KMS-11 (cell line): ENCODE measurements around the gene SNTG2.

Experiments
- H2AFZ ChIP-seq: fragments of 200-600 bp; sonication (generic); 2 replicates; pipeline ENCODE4 v1.6.1; 2016; ENCODE audit warnings: antibody characterized with exemption, mixed run types, low read depth
- H3K27ac ChIP-seq: fragments of 200-600 bp; sonication (generic); 2 replicates; pipeline ENCODE4 v1.6.1; 2016; ENCODE audit warnings: mild to moderate bottlenecking, mixed run types
- H3K27me3 ChIP-seq: fragments of 200-600 bp; sonication (generic); 2 replicates; pipeline ENCODE4 v1.6.1; 2017; ENCODE audit warnings: mild to moderate bottlenecking, low read depth, mixed run types, moderate library complexity; ENCODE audit not compliant: insufficient read depth
- H3K36me3 ChIP-seq: fragments of 200-600 bp; sonication (generic); 2 replicates; pipeline ENCODE4 v1.6.1; 2017; ENCODE audit warnings: mild to moderate bottlenecking, mixed run types; ENCODE audit not compliant: insufficient read depth
- H3K4me1 ChIP-seq: fragments of 200-600 bp; sonication (generic); 2 replicates; pipeline ENCODE4 v1.6.1; 2016; ENCODE audit warnings: mild to moderate bottlenecking, low read depth, mixed run types; ENCODE audit not compliant: poor library complexity, severe bottlenecking
- H3K4me2 ChIP-seq: fragments of 200-600 bp; sonication (generic); 2 replicates; pipeline ENCODE4 v1.7.0; 2016; ENCODE audit warnings: mild to moderate bottlenecking, mixed run types
- H3K4me3 ChIP-seq: fragments of 200-600 bp; sonication (generic); IDR thresholded peaks from 2 replicates; pipeline ENCODE4 v1.6.1; 2017; ENCODE audit warnings: low read depth, low read length, mixed read lengths; ENCODE audit not compliant: insufficient read depth
- H3K79me2 ChIP-seq: fragments of 200-600 bp; sonication (generic); 2 replicates; pipeline ENCODE4 v1.6.1; 2016; ENCODE audit warnings: low read depth, mixed run types; ENCODE audit not compliant: insufficient read depth
- H3K9ac ChIP-seq: fragments of 200-600 bp; sonication (generic); 2 replicates; pipeline ENCODE4 v1.6.1; 2016; ENCODE audit warnings: mild to moderate bottlenecking, mixed run types
- H4K20me1 ChIP-seq: fragments of 200-600 bp; sonication (generic); 2 replicates; pipeline ENCODE4 v1.6.1; 2016; ENCODE audit warnings: mild to moderate bottlenecking, mixed run types; ENCODE audit not compliant: insufficient read depth
- CTCF ChIP-seq: fragments of 200-600 bp; sonication (generic); conservative IDR thresholded peaks from 2 replicates; pipeline ENCODE4 v1.6.1; 2017; ENCODE audit warnings: low read depth, mild to moderate bottlenecking, antibody characterized with exemption, low read length, moderate library complexity, mixed read lengths

Gene SNTG2

GRCh38 chr2:1403565-1403964 is 452.9 kb downstream of the SNTG2 start:
- Histone ChIP-seq H3K36me3 (no peaks in the 10 kb centered on the region), H2AFZ (no peak overlapping the region), H3K9ac (no peak overlapping the region), H3K4me1 (no peaks in the 10 kb centered on the region), H3K27ac (no peak overlapping the region), H3K79me2 (no peaks in the 10 kb centered on the region), H4K20me1 (no peaks in the 10 kb centered on the region), H3K4me2 (no peak overlapping the region), H3K27me3 (no peaks in the 10 kb centered on the region), H3K4me3 (no peak overlapping the region)
- TF ChIP-seq CTCF = no peak

DNA sequence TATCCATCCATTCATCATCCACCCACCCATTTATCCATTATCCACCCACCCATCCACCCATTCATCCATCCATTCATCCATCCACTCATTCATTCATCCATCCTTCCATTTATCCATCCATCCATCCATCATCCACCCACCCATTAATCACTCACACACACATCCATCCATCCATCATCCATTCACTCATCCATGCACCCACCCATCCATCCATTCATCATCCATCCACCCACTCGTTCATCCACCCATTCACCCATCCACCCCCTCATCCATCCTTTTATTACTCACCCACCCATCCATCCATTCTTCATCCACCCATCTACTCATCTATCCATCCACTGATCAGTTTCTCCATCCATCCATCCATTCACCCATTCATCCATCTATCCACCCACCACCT is 454.5 kb downstream of the SNTG2 start:
- Histone ChIP-seq H2AFZ (no peak overlapping the region), H3K36me3 (no peaks in the 10 kb centered on the region), H3K4me2 (no peak overlapping the region), H3K27ac (no peak overlapping the region), H3K79me2 (no peaks in the 10 kb centered on the region), H4K20me1 (no peaks in the 10 kb centered on the region), H3K4me1 (no peaks in the 10 kb centered on the region), H3K27me3 (no peaks in the 10 kb centered on the region), H3K4me3 (no peak overlapping the region), H3K9ac (no peak overlapping the region)
- TF ChIP-seq CTCF = no peak

DNA sequence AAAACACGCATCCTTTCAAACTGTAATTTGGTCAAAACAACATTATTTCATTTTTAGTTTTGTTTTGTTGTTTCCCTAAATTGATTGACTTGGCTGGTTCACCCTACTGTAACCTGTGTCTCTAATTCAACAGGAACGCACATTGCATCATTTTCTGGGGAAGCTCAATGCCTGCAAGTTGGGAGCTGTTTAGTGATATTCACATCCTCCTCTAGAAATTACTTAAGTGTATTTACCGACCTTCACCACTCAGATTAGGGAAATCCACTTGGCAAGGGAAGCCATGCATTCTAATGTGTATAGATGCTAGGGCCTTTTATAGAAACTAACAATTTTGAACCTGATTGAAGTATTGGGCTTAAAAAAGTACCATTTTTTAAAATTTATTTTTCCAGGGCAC is 455.3 kb downstream of the SNTG2 start:
- Histone ChIP-seq H3K4me3 (no peak overlapping the region), H3K79me2 (no peaks in the 10 kb centered on the region), H2AFZ (no peak overlapping the region), H3K27me3 (no peaks in the 10 kb centered on the region), H3K9ac (no peak overlapping the region), H4K20me1 (no peaks in the 10 kb centered on the region), H3K4me1 (no peaks in the 10 kb centered on the region), H3K4me2 (no peak overlapping the region), H3K36me3 (no peaks in the 10 kb centered on the region), H3K27ac (no peak overlapping the region)
- no peak for TF ChIP-seq CTCF

DNA sequence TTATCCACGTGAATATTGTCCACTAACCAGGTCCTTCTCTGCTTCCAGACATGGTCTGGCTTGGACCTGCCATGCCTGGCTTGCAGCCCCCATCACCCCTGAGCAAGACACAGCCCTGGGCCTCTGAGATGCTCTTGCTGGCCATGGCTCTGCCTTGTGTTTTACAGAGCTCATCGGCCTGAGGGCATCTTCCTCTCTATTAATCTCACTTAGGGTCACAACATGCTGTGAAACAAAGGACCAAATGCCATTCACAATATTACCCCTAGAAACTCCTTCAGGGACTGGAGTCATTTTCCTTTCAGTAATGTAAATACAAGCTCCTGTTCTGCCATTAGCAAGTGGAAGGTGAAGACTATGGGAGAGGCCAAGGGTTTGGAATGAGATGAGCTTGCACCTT is 455.8 kb downstream of the SNTG2 start:
- no peak for TF ChIP-seq CTCF
- Histone ChIP-seq H3K4me3 (no peak overlapping the region), H3K9ac (no peak overlapping the region), H3K4me2 (no peak overlapping the region), H3K4me1 (no peaks in the 10 kb centered on the region), H2AFZ (no peak overlapping the region), H3K79me2 (no peaks in the 10 kb centered on the region), H4K20me1 (no peaks in the 10 kb centered on the region), H3K27ac (no peak overlapping the region), H3K36me3 (no peaks in the 10 kb centered on the region), H3K27me3 (no peaks in the 10 kb centered on the region)
